Measurements from ENCODE around the gene CINP. TPM values are rescaled to one million over a fixed set of nuclear protein-coding genes. Genes with fewer than 3 reads are reported as not detected.
A peak's percentile ranks its signal among the peaks of the same experiment; 100 is the strongest.
"Not testable (repeated sequence)": the region's sequence is repeated elsewhere in the genome, so short reads cannot be mapped to it uniquely, and the experiment has no call there.

CINP gene
- total RNA-seq, 4 donors from 2014 or later = 28.3 to 35.1 (median 29.4) TPM

DNA sequence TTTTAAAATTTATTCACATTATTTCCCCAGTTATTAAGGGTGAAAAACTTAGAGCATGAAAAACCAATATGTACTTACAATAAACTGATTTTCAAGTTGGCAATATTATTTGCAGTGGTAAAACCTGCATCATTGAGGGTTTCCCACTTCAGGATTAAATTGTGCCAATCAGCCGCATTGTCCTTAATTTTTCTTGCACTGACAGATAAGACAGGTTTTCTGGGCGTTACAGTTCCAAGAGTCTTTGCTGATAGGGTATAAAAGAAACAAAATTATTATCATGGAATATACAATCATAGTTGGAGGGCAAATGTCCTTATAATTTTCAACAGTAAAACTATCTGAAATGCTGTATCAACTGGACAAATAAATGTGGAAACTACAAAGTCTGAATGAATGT, 3.3 kb downstream of the CINP start:
- H3K4me1 ChIP-seq = peaks cover 26% of the 10 kb centered on the region
- H3K36me3 ChIP-seq = peaks cover 46% of the 10 kb centered on the region

DNA sequence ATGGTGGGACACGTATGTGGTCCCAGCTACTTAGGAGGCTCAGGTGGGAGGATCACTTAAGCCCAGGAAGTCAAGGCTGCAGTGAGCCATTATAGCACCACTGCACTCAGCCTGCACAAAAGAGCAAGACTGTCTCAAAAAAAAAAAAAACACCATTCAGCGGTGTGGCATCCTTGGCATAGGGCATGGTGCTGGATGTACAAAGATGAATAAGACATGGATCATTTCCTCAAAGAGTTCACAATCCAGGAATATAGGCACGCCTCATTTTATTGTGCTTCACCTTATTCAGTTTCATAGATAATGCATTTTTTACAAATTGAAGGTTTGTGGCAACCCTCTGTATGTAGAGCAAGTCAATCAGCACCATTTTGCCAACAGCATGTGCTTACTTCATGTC, 6.4 kb downstream of the CINP start:
- no peaks in the 10 kb centered on the region for H3K9me3 ChIP-seq
- H3K27ac ChIP-seq = no peak overlapping the region
- peaks cover 76% of the 10 kb centered on the region for H3K36me3 ChIP-seq
- 87% methylated on average over 3 of the region's 3 CpGs for WGBS
- TF ChIP-seq, protein P1, sequence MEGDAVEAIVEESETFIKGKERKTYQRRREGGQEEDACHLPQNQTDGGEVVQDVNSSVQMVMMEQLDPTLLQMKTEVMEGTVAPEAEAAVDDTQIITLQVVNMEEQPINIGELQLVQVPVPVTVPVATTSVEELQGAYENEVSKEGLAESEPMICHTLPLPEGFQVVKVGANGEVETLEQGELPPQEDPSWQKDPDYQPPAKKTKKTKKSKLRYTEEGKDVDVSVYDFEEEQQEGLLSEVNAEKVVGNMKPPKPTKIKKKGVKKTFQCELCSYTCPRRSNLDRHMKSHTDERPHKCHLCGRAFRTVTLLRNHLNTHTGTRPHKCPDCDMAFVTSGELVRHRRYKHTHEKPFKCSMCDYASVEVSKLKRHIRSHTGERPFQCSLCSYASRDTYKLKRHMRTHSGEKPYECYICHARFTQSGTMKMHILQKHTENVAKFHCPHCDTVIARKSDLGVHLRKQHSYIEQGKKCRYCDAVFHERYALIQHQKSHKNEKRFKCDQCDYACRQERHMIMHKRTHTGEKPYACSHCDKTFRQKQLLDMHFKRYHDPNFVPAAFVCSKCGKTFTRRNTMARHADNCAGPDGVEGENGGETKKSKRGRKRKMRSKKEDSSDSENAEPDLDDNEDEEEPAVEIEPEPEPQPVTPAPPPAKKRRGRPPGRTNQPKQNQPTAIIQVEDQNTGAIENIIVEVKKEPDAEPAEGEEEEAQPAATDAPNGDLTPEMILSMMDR (IDR thresholded peaks at IDR 0.05) = no peak
- no peak for TF ChIP-seq EP300 (IDR thresholded peaks at IDR 0.05)
- no peak for TF ChIP-seq POLR2A (IDR thresholded peaks at IDR 0.05)
- no peak for TF ChIP-seq POLR2AphosphoS5 (IDR thresholded peaks at IDR 0.05)
- peaks cover 10% of the 10 kb centered on the region for H3K4me1 ChIP-seq
- no peaks in the 10 kb centered on the region for H3K27me3 ChIP-seq
- no peak for DNase-seq (ENCODE audit: low spot score in 2 of 2)
- no peak overlapping the region for H3K4me3 ChIP-seq

More for the DNA sequence above, 3.3 kb downstream of the CINP start:
- TF ChIP-seq POLR2A (IDR thresholded peaks at IDR 0.05) (no peak), POLR2AphosphoS5 (IDR thresholded peaks at IDR 0.05) (no peak), EP300 (IDR thresholded peaks at IDR 0.05) (no peak)
- TF ChIP-seq, protein P1 (IDR thresholded peaks at IDR 0.05) = no peak
- 98% methylated on average over 2 of the region's 2 CpGs for WGBS
- Histone ChIP-seq H3K27me3 (no peaks in the 10 kb centered on the region), H3K4me3 (no peak overlapping the region), H3K9me3 (no peaks in the 10 kb centered on the region), H3K27ac (no peak overlapping the region)
- DNase-seq (ENCODE audit: low spot score in 2 of 2) = no peak

DNA sequence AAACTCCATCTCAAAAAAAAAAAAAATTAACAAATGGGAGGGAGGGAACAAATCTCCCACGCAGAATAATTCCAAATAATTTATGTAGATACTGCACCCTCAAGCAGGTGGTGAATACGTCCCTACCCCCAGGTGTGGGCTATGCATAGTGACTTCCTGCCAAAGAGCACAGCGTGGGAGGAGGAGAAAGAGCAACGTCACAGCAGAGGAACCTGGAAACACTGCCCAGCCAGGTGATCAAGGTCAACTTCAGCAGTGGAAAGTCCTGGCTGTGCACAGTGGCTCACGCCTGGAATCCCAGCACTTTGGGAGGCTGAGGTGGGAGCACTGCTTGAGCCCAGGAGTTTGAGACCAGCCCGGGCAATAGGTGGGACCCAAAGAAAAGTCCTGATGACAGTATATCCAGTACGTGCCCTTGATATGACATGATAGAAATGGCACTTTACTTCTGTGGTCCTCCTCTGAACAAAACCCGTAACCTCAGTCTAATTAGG, 9.5 kb downstream of the CINP start:
- TF ChIP-seq EP300 (IDR thresholded peaks at IDR 0.05) (no peak), POLR2AphosphoS5 (IDR thresholded peaks at IDR 0.05) (no peak), POLR2A (IDR thresholded peaks at IDR 0.05) (no peak)
- TF ChIP-seq, protein P1 (IDR thresholded peaks at IDR 0.05) = no peak
- H3K27ac ChIP-seq = no peak overlapping the region
- no peak overlapping the region for H3K4me3 ChIP-seq
- DNase-seq (ENCODE audit: low spot score in 2 of 2) = no peak
- peaks cover 87% of the 10 kb centered on the region for H3K36me3 ChIP-seq
- 81% methylated on average over 8 of the region's 8 CpGs for WGBS
- H3K27me3 ChIP-seq = no peaks in the 10 kb centered on the region
- H3K9me3 ChIP-seq = no peaks in the 10 kb centered on the region
- H3K4me1 ChIP-seq = peaks cover 3% of the 10 kb centered on the region

DNA sequence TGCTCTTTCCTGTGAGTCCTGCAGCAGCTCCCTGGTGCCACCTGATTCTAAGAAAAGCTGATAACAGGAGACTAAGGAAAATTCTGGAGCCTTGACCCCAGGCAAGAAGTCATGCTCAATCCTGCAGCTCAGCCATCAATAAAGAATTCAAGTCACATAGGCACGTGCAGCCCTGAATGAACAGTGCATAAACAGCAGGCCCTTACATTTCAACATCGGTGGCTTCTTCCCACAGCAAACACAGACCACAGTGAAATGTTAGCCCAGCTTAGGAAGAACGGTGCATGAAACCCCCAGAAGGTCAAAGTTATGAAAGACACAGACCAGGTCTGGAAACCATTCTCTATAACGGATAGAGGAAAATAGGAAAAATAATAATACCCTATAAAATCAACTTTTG, 10.5 kb downstream of the CINP start:
- no peak overlapping the region for H3K27ac ChIP-seq
- H3K4me1 ChIP-seq = peaks cover 3% of the 10 kb centered on the region
- TF ChIP-seq POLR2AphosphoS5 (IDR thresholded peaks at IDR 0.05) (no peak), EP300 (IDR thresholded peaks at IDR 0.05) (no peak), POLR2A (IDR thresholded peaks at IDR 0.05) (no peak)
- TF ChIP-seq, protein P1 (IDR thresholded peaks at IDR 0.05) = no peak
- H3K36me3 ChIP-seq = peaks cover 87% of the 10 kb centered on the region
- no peak for DNase-seq (ENCODE audit: low spot score in 2 of 2)
- no peaks in the 10 kb centered on the region for H3K27me3 ChIP-seq
- WGBS = 86% methylated on average over 4 of the region's 4 CpGs
- no peak overlapping the region for H3K4me3 ChIP-seq
- H3K9me3 ChIP-seq = no peaks in the 10 kb centered on the region

DNA sequence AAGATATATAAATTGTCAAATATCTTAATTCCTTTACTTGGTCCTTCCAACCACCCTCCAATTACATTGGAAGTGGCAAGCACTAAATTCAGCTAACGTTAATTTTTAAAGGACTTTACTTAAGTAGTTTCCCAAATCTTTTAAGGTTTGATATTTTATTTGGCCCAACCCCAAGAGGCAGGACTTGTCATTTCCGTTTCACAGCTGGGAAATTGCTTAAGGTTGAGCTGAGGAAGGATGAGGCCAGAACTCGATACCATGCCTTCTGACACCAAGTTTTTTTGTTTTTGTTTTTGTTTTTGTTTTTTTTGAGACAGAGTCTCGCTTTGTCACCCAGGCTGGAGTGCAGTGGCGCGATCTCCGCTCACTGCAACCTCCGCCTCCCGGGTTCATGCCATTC, 11.1 kb downstream of the CINP start:
- WGBS = 87% methylated on average over 9 of the region's 9 CpGs
- H3K27me3 ChIP-seq; H3K4me3 ChIP-seq; H3K27ac ChIP-seq; H3K9me3 ChIP-seq; H3K4me1 ChIP-seq; DNase-seq (ENCODE audit: low spot score in 2 of 2): not testable (repeated sequence)
- H3K36me3 ChIP-seq = peaks cover 87% of the 10 kb centered on the region

DNA sequence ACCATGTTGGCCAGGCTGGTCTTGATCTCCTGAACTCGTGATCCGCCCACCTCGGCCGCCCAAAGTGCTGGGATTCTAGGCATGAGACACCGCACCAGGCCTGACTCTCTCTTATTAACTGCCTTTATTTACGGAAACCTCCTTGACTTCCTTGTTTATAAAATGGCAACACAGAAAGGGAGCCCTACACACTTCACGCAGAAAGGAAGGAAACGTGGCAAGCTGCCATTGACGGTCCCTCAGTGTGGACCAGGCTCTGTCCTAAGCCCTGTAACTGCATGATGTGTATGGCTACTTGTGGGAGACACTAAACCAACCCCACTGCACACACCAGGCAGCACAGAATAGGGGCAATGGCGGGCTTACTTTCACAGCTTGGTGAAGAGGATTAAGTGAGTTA, 11.7 kb downstream of the CINP start:
- no peak for DNase-seq (ENCODE audit: low spot score in 2 of 2)
- TF ChIP-seq, protein P1 (IDR thresholded peaks at IDR 0.05) = no peak
- TF ChIP-seq POLR2A (IDR thresholded peaks at IDR 0.05) (no peak), EP300 (IDR thresholded peaks at IDR 0.05) (no peak), POLR2AphosphoS5 (IDR thresholded peaks at IDR 0.05) (no peak)
- Histone ChIP-seq H3K27ac (peak overlapping the region; percentile 24), H3K9me3 (no peaks in the 10 kb centered on the region), H3K27me3 (no peaks in the 10 kb centered on the region), H3K4me3 (no peak overlapping the region), H3K36me3 (peaks cover 88% of the 10 kb centered on the region), H3K4me1 (peaks cover 3% of the 10 kb centered on the region)
- 89% methylated on average over 10 of the region's 10 CpGs for WGBS

Measured in suprapubic skin (tissue), 4 donors.